Prostate gland (tissue), 2 donors: ENCODE measurements around the gene BRPF1.

Source experiments
- CTCF ChIP-seq, 4 experiments: fragments of 200-600 bp in 2 of 4; fragments of 450-650 bp in 2 of 4; sonication (generic) in 2 of 4; IDR thresholded peaks; 1 replicate in 3 of 4; 2 replicates in 1 of 4; pipeline ENCODE4 v1.5.1; 2016 to 2019; ENCODE audit warnings: antibody characterized with exemption in 4 of 4, mild to moderate bottlenecking in 2 of 4, moderate library complexity in 2 of 4
- POLR2A ChIP-seq: fragments of 450-650 bp; IDR thresholded peaks from one replicate; pipeline ENCODE4 v1.6.1; 2016; ENCODE audit warnings: antibody characterized with exemption, mild to moderate bottlenecking
- POLR2AphosphoS5 ChIP-seq: sonication (generic); formaldehyde crosslinking; IDR thresholded peaks from one replicate; pipeline ENCODE4 v1.6.1; 2017; ENCODE audit warnings: antibody characterized with exemption

- TF ChIP-seq CTCF (IDR thresholded peaks at IDR 0.05), result no peak
- TF ChIP-seq POLR2AphosphoS5, result no peak
- TF ChIP-seq POLR2A, result no peak
These were observed 37.5 kb downstream of the BRPF1 start for GRCh38 chr3:9769012-9769411.
